PFSK-1 (cell line): ENCODE results near the gene MYO1D.

Source experiments
- FOXP2 ChIP-seq: optimal IDR thresholded peaks from 2 replicates; pipeline ENCODE3; 2011; ENCODE audit warnings: borderline replicate concordance, control low read depth, inconsistent platforms; ENCODE audit not compliant: insufficient read depth; ENCODE audit errors: extremely low read length, extremely low read depth
- POLR2AphosphoS5 ChIP-seq: IDR thresholded peaks from 2 replicates; pipeline ENCODE4 v1.6.1; 2012; ENCODE audit warnings: low read depth, mild to moderate bottlenecking, control low read depth, low read length, moderate library complexity
- SIN3A ChIP-seq: IDR thresholded peaks from 2 replicates; pipeline ENCODE4 v1.6.1; 2012; ENCODE audit warnings: mild to moderate bottlenecking, low read length, moderate library complexity, borderline replicate concordance; ENCODE audit not compliant: insufficient read depth
- TAF1 ChIP-seq: IDR thresholded peaks from 2 replicates; pipeline ENCODE4 v1.6.1; 2012; ENCODE audit warnings: low read length, control low read depth, borderline replicate concordance; ENCODE audit not compliant: insufficient read depth
- TF ChIP-seq, protein P1 (sequence below), 2 experiments: IDR thresholded peaks; 2 replicates each; pipeline versions ENCODE4 v1.6.1 to v1.8.0; 2011 to 2012; ENCODE audit warnings: low read depth in 2 of 2, low read length in 2 of 2, control low read depth in 1 of 2, inconsistent platforms in 1 of 2, mild to moderate bottlenecking in 1 of 2, moderate library complexity in 1 of 2; ENCODE audit not compliant: insufficient read depth in 1 of 2

MYO1D gene

DNA sequence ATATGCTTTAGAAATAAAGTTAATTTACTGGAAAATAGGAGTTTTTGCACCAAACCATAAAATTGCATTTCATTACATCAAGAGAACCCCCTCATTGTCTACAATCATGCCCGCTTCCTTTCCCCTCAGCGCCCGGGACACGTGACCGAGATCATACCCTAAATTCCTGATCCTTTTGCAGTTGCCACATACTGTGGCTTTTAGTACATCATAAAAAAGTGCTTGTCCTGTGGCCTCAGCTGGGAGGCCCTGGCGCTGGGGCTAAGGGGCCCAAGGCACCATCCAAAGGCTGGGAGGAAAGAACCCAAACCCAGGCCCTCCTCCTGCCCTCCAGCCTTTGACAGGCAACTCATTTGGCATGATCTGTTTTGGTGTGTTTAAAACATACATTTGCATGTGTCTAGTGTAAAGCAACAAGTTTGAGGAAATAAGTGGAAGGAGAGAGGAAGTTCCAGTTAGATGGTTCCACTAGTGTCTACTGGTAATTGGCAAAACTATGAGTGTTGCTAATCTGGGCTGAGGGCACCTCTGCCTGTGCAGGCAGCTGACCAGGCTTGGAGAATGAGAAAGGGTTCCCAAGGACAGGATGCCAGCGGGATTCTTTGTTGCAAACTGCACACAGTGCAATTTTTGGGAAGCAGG lies 384.2 kb downstream of the MYO1D start:
- TF ChIP-seq, protein P1, sequence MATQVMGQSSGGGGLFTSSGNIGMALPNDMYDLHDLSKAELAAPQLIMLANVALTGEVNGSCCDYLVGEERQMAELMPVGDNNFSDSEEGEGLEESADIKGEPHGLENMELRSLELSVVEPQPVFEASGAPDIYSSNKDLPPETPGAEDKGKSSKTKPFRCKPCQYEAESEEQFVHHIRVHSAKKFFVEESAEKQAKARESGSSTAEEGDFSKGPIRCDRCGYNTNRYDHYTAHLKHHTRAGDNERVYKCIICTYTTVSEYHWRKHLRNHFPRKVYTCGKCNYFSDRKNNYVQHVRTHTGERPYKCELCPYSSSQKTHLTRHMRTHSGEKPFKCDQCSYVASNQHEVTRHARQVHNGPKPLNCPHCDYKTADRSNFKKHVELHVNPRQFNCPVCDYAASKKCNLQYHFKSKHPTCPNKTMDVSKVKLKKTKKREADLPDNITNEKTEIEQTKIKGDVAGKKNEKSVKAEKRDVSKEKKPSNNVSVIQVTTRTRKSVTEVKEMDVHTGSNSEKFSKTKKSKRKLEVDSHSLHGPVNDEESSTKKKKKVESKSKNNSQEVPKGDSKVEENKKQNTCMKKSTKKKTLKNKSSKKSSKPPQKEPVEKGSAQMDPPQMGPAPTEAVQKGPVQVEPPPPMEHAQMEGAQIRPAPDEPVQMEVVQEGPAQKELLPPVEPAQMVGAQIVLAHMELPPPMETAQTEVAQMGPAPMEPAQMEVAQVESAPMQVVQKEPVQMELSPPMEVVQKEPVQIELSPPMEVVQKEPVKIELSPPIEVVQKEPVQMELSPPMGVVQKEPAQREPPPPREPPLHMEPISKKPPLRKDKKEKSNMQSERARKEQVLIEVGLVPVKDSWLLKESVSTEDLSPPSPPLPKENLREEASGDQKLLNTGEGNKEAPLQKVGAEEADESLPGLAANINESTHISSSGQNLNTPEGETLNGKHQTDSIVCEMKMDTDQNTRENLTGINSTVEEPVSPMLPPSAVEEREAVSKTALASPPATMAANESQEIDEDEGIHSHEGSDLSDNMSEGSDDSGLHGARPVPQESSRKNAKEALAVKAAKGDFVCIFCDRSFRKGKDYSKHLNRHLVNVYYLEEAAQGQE (IDR thresholded peaks at IDR 0.05; ENCODE audit: insufficient read depth in 1 of 2, low read depth in 2 of 2, low read length in 2 of 2) = no peak
- no peak for TF ChIP-seq POLR2AphosphoS5
- TF ChIP-seq TAF1 = no peak
- no peak for TF ChIP-seq SIN3A
- TF ChIP-seq FOXP2 = no peak

DNA sequence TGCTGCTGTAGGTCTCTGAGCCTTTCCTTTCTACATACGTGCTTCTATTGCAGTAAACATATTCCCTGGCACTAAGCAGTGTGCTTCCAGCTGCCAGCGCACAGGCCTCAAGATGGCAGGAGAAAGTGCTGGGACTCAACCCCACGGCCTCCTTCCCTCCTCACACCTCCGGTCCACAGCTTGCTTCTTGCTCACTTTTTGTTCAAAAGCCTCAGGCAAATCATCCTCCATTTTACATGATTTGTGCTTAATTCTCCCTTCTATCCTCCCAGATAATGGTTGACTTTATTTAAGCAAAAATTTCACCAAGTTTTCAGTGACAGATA lies 384.7 kb downstream of the MYO1D start:
- TF ChIP-seq TAF1 (no peak), SIN3A (no peak), FOXP2 (no peak), POLR2AphosphoS5 (no peak)
- TF ChIP-seq, protein P1 (IDR thresholded peaks at IDR 0.05; ENCODE audit: insufficient read depth in 1 of 2, low read depth in 2 of 2, low read length in 2 of 2) = no peak

DNA sequence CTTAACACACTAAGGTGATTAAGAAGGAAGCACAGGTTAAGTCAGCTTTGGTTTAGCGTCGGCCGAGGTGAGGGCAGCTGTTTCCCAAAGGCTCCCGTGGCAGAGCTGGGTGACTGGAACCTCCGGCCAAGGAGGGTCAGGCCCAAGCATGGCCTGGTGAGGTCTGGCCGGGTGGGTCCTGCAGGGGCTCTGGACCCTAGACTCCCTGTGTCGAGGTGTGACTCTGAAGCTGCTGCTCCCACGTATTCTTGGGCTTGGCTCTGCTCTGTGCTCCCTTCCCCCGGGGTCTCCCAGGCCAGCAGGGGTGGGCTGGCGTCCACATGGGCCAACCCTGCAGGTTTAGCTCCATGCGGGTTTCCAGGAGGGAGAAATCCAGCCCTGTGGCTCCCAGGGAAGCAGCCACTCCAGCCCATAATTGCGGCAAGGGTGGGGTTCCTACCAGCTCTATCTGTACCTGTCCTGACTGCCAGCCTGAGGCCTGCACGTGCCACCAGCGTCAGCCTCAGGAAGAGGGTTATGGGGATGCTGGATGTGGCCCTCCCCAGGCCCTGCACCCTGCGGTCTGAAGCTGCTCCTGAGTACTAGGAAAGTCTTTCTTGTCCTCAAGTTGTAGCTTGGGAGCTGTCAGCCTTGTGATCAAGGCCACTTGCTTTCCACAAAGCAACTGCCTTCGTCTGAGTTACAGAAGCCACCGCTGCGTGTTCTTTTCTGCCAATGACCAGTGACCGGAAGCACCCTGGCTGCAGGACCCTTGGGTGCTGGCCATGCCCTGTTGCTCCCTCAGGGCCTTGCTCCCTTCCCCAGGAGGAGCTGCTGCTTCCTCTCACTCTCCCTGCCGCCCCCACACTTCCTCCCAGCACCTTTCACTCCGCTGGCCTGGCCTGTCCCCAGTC lies 385.3 kb downstream of the MYO1D start:
- TF ChIP-seq SIN3A = no peak
- TF ChIP-seq TAF1 = no peak
- TF ChIP-seq POLR2AphosphoS5 = no peak
- TF ChIP-seq FOXP2 = no peak
- TF ChIP-seq, protein P1 (IDR thresholded peaks at IDR 0.05; ENCODE audit: insufficient read depth in 1 of 2, low read depth in 2 of 2, low read length in 2 of 2) = no peak

DNA sequence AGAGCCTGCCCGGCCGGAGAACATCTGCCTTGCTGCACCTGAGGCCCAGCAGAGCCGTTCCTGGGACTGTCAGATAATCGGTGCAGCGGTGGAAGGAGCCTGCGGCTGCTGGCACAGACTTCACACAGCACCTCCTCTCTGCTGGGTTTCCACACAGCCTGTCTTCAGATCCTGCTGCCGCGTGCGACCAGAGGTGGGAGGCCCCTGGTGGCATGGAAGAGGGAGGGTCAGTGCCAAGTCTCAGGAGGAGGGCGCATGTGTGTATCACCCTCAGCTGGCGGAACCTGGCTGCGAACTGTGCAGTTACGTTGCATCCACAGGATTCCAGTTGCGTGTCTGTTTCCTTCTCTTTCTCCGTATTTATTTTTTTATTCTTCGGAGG lies 386.8 kb downstream of the MYO1D start:
- no peak for TF ChIP-seq TAF1
- TF ChIP-seq SIN3A = no peak
- no peak for TF ChIP-seq FOXP2
- TF ChIP-seq POLR2AphosphoS5 = no peak
- TF ChIP-seq, protein P1 (IDR thresholded peaks at IDR 0.05; ENCODE audit: insufficient read depth in 1 of 2, low read depth in 2 of 2, low read length in 2 of 2) = no peak
